GM18907 (cell line): Measurements from ENCODE around the gene SPIN2B.

Source experiments
- ATAC-seq: cut with Tn5 transposase; IDR thresholded peaks from one replicate; pipeline ENCODE4 v1.9.1; 2021; ENCODE audit warnings: mild to moderate bottlenecking, moderate library complexity; ENCODE audit not compliant: unreplicated experiment

SPIN2B gene

GRCh38 chrX:57074458-57074857 lies 46.9 kb downstream of the SPIN2B start:
- ATAC-seq = no peak

GRCh38 chrX:57070185-57070984 lies 51.0 kb downstream of the SPIN2B start:
- no peak for ATAC-seq
